Measurements from ENCODE around the gene DIO1. TPM values are rescaled to one million over a fixed set of nuclear protein-coding genes. Genes with fewer than 3 reads are reported as not detected.

DIO1 gene
- polyA plus RNA-seq, 1 donor from 2014 or later: not detected

- H3K27me3 ChIP-seq (ENCODE audit: insufficient read depth, low read depth, low read length): no peaks in the 10 kb centered on the region
- H2AFZ ChIP-seq (ENCODE audit: low read depth, low read length): peak within 1 kb of the TSS; percentile 84
- peak within 1 kb of the TSS; percentile 14 for H3K27ac ChIP-seq (ENCODE audit: low read length)
- no peaks in the 10 kb centered on the region for H3K9me2 ChIP-seq (ENCODE audit: insufficient read depth, low read length)
- no peaks in the 10 kb centered on the region for H3K9me3 ChIP-seq (ENCODE audit: low read length)
- peaks cover 28% of the 10 kb centered on the region for H3K79me2 ChIP-seq (replicated peaks; ENCODE audit: insufficient read depth, low read length)
- no peaks in the 10 kb centered on the region for H4K20me1 ChIP-seq (ENCODE audit: insufficient read depth)
- H3K9ac ChIP-seq (ENCODE audit: low read length): peak within 1 kb of the TSS; percentile 73
- peak within 1 kb of the TSS; percentile 93 for H3K4me3 ChIP-seq (ENCODE audit: low read length)
- H3K36me3 ChIP-seq (ENCODE audit: insufficient read depth, low read length): no peaks in the 10 kb centered on the region
- peak within 1 kb of the TSS; percentile 42 for H3K4me2 ChIP-seq (ENCODE audit: low read length)
- no peak for TF ChIP-seq MXI1 (conservative IDR thresholded peaks at IDR 0.05; ENCODE audit: poor library complexity, severe bottlenecking)
- TF ChIP-seq SMC3 (conservative IDR thresholded peaks at IDR 0.05; ENCODE audit: poor library complexity): no peak
- TF ChIP-seq TAF1 (IDR thresholded peaks at IDR 0.05; ENCODE audit: low read depth): no peak
- TF ChIP-seq REST (IDR thresholded peaks at IDR 0.05; ENCODE audit: borderline replicate concordance): no peak
- peak; percentile 34 for TF ChIP-seq CTCF (IDR thresholded peaks at IDR 0.05; ENCODE audit: poor library complexity, severe bottlenecking)
- TF ChIP-seq RAD21 (conservative IDR thresholded peaks at IDR 0.05): no peak
- TF ChIP-seq POLR2AphosphoS5 (IDR thresholded peaks at IDR 0.05): peak; percentile 23
- no peak for TF ChIP-seq EZH2 (IDR thresholded peaks at IDR 0.05; ENCODE audit: borderline replicate concordance, insufficient read depth, low read length, poor library complexity, severe bottlenecking)
- TF ChIP-seq EP300 (conservative IDR thresholded peaks at IDR 0.05; ENCODE audit: poor library complexity, severe bottlenecking): no peak
- H3F3A ChIP-seq (ENCODE audit: insufficient read depth, low read length, poor library complexity, severe bottlenecking): no peaks in the 10 kb centered on the region
Measured at GRCh38 chr1:53946252-53947171, 52.5 kb downstream of the DIO1 start, which contains the start of gene LRRC42. Gene LRRC42, plus strand, starts transcription at chr1:53946350. Its CDS starts 5,650 bp downstream, at chr1:53952000.

- no peak overlapping the region for H2AFZ ChIP-seq (ENCODE audit: low read depth, low read length)
- no peaks in the 10 kb centered on the region for H3K9me3 ChIP-seq (ENCODE audit: low read length)
- H3K4me3 ChIP-seq (ENCODE audit: low read length): peak overlapping the region; percentile 93
- H3K79me2 ChIP-seq (replicated peaks; ENCODE audit: insufficient read depth, low read length): peaks cover 21% of the 10 kb centered on the region
- H3F3A ChIP-seq (ENCODE audit: insufficient read depth, low read length, poor library complexity, severe bottlenecking): no peaks in the 10 kb centered on the region
- H4K20me1 ChIP-seq (ENCODE audit: insufficient read depth): no peaks in the 10 kb centered on the region
- H3K9ac ChIP-seq (ENCODE audit: low read length): peak overlapping the region; percentile 69
- no peaks in the 10 kb centered on the region for H3K9me2 ChIP-seq (ENCODE audit: insufficient read depth, low read length)
- peak overlapping the region; percentile 42 for H3K4me2 ChIP-seq (ENCODE audit: low read length)
- TF ChIP-seq EP300 (conservative IDR thresholded peaks at IDR 0.05; ENCODE audit: poor library complexity, severe bottlenecking) (no peak), RAD21 (conservative IDR thresholded peaks at IDR 0.05) (no peak), TAF1 (IDR thresholded peaks at IDR 0.05; ENCODE audit: low read depth) (no peak), CTCF (IDR thresholded peaks at IDR 0.05; ENCODE audit: poor library complexity, severe bottlenecking) (no peak), POLR2AphosphoS5 (IDR thresholded peaks at IDR 0.05) (no peak), EZH2 (IDR thresholded peaks at IDR 0.05; ENCODE audit: borderline replicate concordance, insufficient read depth, low read length, poor library complexity, severe bottlenecking) (no peak), REST (IDR thresholded peaks at IDR 0.05; ENCODE audit: borderline replicate concordance) (no peak)
- no peaks in the 10 kb centered on the region for H3K27me3 ChIP-seq (ENCODE audit: insufficient read depth, low read depth, low read length)
- no peaks in the 10 kb centered on the region for H3K36me3 ChIP-seq (ENCODE audit: insufficient read depth, low read length)
- H3K27ac ChIP-seq (ENCODE audit: low read length): no peak overlapping the region
Measured at GRCh38 chr1:53947172-53947907, 53.4 kb downstream of the DIO1 start.
